Loucy (cell line): ENCODE measurements around the gene NLRP2B.

Experiments
- H2AFZ ChIP-seq: fragments of 200-600 bp; sonication (generic); 2 replicates; pipeline ENCODE4 v1.6.0; 2016; ENCODE audit warnings: antibody characterized with exemption, mild to moderate bottlenecking, low read length, moderate library complexity
- H3F3A ChIP-seq: fragments of 200-600 bp; 2 replicates; pipeline ENCODE4 v1.6.0; 2016; ENCODE audit warnings: antibody characterized with exemption, low read depth, mild to moderate bottlenecking
- H3K27me3 ChIP-seq: fragments of 200-600 bp; sonication (generic); 2 replicates; pipeline ENCODE4 v1.6.1; 2014; ENCODE audit warnings: low read length, mild to moderate bottlenecking; ENCODE audit not compliant: insufficient read depth, poor library complexity, severe bottlenecking
- H3K36me3 ChIP-seq: fragments of 200-600 bp; sonication (generic); 2 replicates; pipeline ENCODE4 v1.6.1; 2016; ENCODE audit warnings: low read length; ENCODE audit not compliant: insufficient read depth
- H3K4me1 ChIP-seq: fragments of 200-600 bp; sonication (generic); 2 replicates; pipeline ENCODE4 v1.5.1; 2014; ENCODE audit warnings: low read length, mild to moderate bottlenecking; ENCODE audit not compliant: insufficient read depth, poor library complexity, severe bottlenecking
- H3K4me2 ChIP-seq: fragments of 200-600 bp; sonication (generic); 2 replicates; pipeline ENCODE4 v1.6.0; 2014; ENCODE audit warnings: antibody characterized with exemption, low read length, low read depth, mild to moderate bottlenecking; ENCODE audit not compliant: poor library complexity, severe bottlenecking
- H3K4me3 ChIP-seq: fragments of 200-600 bp; sonication (generic); 2 replicates; pipeline ENCODE4 v1.5.1; 2014; ENCODE audit warnings: low read length, mild to moderate bottlenecking, mixed read lengths; ENCODE audit not compliant: poor library complexity, severe bottlenecking
- H3K79me2 ChIP-seq: fragments of 200-600 bp; sonication (generic); 2 replicates; pipeline ENCODE4 v1.6.1; 2014; ENCODE audit warnings: low read length; ENCODE audit not compliant: insufficient read depth
- H3K9ac ChIP-seq: fragments of 200-600 bp; sonication (generic); 2 replicates; pipeline ENCODE4 v1.6.0; 2014; ENCODE audit warnings: mild to moderate bottlenecking, low read depth, low read length, moderate library complexity; ENCODE audit not compliant: poor library complexity, severe bottlenecking
- H3K9me2 ChIP-seq: fragments of 200-600 bp; sonication (generic); replicated peaks from 2 replicates; pipeline ENCODE4 v1.6.1; 2016; ENCODE audit warnings: low read depth, low read length, mixed read lengths
- H3K9me3 ChIP-seq: fragments of 200-600 bp; sonication (generic); 2 replicates; pipeline ENCODE4 v1.6.1; 2014; ENCODE audit warnings: mild to moderate bottlenecking, antibody characterized with exemption, low read length, low read depth; ENCODE audit not compliant: insufficient read depth
- H4K20me1 ChIP-seq: fragments of 200-600 bp; sonication (generic); 2 replicates; pipeline ENCODE4 v1.6.0; 2014; ENCODE audit warnings: antibody characterized with exemption, low read length, mild to moderate bottlenecking; ENCODE audit not compliant: insufficient read depth, poor library complexity, severe bottlenecking
- EZH2phosphoT487 ChIP-seq: fragments of 200-600 bp; IDR thresholded peaks from 2 replicates; pipeline ENCODE4 v1.6.1; 2018; ENCODE audit warnings: antibody characterized with exemption, mild to moderate bottlenecking, moderate library complexity, borderline replicate concordance
- TF ChIP-seq, protein P1 (sequence below): fragments of 200-600 bp; sonication (generic); conservative IDR thresholded peaks from 2 replicates; pipeline ENCODE4 v1.5.1; 2014; ENCODE audit warnings: mild to moderate bottlenecking, antibody characterized with exemption, low read length

Gene NLRP2B

DNA sequence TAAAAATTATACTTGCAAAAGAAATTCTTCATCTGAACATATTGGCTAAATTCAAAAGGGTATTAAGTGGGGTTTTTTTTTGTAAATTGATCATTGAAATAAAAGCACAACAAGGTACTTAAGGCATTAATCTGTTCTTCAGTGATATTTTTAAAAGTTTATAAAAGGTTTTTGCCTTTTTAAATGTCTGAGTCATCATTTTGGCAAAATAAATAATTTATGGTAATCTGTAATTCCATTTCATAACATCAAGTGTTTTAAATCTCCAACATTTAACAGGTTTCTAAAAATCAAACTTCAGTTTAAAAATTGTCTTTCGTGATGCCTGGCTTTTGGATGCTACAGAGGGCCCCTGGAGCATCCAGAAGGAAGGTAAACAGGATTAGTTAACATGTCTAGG, 27.4 kb downstream of the NLRP2B start:
- Histone ChIP-seq H4K20me1 (no peaks in the 10 kb centered on the region), H3K9ac (no peak overlapping the region), H3K27me3 (no peaks in the 10 kb centered on the region), H3K36me3 (no peaks in the 10 kb centered on the region), H3K79me2 (no peaks in the 10 kb centered on the region), H2AFZ (no peak overlapping the region), H3K4me3 (no peak overlapping the region), H3K9me3 (no peaks in the 10 kb centered on the region), H3K9me2 (no peaks in the 10 kb centered on the region), H3K4me2 (no peak overlapping the region), H3K4me1 (no peaks in the 10 kb centered on the region), H3F3A (no peaks in the 10 kb centered on the region)
- TF ChIP-seq EZH2phosphoT487 = no peak
- TF ChIP-seq, protein P1, sequence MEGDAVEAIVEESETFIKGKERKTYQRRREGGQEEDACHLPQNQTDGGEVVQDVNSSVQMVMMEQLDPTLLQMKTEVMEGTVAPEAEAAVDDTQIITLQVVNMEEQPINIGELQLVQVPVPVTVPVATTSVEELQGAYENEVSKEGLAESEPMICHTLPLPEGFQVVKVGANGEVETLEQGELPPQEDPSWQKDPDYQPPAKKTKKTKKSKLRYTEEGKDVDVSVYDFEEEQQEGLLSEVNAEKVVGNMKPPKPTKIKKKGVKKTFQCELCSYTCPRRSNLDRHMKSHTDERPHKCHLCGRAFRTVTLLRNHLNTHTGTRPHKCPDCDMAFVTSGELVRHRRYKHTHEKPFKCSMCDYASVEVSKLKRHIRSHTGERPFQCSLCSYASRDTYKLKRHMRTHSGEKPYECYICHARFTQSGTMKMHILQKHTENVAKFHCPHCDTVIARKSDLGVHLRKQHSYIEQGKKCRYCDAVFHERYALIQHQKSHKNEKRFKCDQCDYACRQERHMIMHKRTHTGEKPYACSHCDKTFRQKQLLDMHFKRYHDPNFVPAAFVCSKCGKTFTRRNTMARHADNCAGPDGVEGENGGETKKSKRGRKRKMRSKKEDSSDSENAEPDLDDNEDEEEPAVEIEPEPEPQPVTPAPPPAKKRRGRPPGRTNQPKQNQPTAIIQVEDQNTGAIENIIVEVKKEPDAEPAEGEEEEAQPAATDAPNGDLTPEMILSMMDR = no peak

DNA sequence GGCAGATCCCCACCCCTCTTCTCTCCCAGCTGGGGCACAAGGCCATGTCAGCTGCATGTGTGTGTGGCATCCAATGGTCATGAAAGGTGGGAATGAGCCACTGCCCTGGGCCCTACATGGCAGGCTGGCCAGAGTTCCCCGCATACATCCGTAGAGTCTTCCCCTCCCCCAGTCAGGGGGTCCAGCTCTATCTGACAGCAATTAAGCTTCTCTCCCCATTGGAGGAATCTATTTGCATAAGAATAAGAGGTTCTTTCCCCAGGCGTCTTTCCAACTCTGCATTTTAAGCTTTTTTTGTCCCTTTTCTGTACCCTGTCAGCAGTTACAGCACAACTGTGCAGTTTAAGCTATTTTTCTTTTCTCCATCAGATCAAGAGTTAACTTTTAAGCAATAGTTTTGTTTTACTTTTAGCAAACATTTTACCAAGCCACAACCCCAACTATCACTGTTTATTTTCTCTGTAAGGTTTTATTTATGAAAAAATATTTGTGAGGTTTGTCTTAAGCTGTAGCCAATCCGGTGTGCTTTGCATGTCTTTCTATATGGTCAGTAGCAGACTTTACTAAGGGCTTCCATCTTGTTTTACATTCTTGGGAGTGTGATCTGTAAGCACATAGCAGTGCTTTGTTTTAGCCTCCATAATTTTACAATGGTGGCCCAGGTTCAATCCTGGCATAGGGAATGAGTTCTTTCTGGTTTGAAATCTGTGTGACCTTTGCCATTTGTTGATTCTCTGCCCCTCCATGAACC, 28.7 kb downstream of the NLRP2B start:
- Histone ChIP-seq H3K36me3 (no peaks in the 10 kb centered on the region), H3K4me2 (no peak overlapping the region), H3K79me2 (no peaks in the 10 kb centered on the region), H3K9me3 (no peaks in the 10 kb centered on the region), H3K27me3 (no peaks in the 10 kb centered on the region), H3K9ac (no peak overlapping the region), H3K4me3 (no peak overlapping the region), H3F3A (no peaks in the 10 kb centered on the region), H3K9me2 (no peaks in the 10 kb centered on the region), H3K4me1 (no peaks in the 10 kb centered on the region), H2AFZ (no peak overlapping the region), H4K20me1 (no peaks in the 10 kb centered on the region)
- TF ChIP-seq, protein P1 = no peak
- TF ChIP-seq EZH2phosphoT487 = no peak

DNA sequence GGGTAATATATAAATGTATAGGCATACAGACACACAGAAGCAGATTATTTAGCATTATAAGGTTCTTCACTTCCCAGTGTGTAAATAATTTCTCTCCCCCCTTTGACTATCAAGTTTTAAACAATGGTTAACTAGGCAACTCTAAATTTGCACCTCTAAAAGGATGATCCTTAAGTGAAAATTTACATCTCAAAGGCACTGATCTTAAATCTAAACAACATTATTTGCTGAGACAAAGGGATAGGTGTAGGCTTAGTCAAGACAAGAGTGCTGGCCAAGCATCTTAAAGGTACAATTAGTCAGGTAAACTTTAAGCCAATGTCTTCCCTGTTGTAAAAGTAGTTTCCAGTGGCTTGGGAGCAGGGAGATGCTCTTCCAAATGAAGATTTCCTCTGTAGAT, 33.0 kb downstream of the NLRP2B start:
- Histone ChIP-seq H3K4me3 (no peak overlapping the region), H3K4me1 (no peaks in the 10 kb centered on the region), H2AFZ (no peak overlapping the region), H3K79me2 (no peaks in the 10 kb centered on the region), H4K20me1 (no peaks in the 10 kb centered on the region), H3K27me3 (no peaks in the 10 kb centered on the region), H3K36me3 (no peaks in the 10 kb centered on the region), H3K9me2 (no peaks in the 10 kb centered on the region), H3K9ac (no peak overlapping the region), H3K9me3 (no peaks in the 10 kb centered on the region), H3F3A (no peaks in the 10 kb centered on the region), H3K4me2 (no peak overlapping the region)
- TF ChIP-seq, protein P1 = no peak
- TF ChIP-seq EZH2phosphoT487 = no peak
